ENCODE results near the gene TNFRSF8.

DNA sequence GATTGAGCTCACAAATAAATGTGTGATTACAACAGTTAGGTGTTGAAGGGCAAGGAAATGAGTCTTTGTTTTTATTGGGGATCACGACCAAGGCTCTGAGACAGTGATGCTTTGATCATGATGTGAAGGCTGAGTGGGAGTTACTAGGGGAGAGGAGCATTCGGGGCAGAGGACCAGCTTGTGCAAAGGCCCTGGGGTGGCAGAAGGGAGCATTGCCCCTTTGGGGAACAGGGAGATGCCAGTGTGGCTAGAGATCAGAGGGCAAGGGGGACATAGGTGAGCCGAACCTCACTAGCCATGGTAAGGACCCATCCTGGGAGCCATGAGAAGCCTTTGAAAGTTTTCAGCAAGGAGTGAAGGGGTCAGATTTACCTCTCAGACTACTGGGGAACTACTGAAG is 31.1 kb downstream of the TNFRSF8 start:
- TF ChIP-seq, protein P1, sequence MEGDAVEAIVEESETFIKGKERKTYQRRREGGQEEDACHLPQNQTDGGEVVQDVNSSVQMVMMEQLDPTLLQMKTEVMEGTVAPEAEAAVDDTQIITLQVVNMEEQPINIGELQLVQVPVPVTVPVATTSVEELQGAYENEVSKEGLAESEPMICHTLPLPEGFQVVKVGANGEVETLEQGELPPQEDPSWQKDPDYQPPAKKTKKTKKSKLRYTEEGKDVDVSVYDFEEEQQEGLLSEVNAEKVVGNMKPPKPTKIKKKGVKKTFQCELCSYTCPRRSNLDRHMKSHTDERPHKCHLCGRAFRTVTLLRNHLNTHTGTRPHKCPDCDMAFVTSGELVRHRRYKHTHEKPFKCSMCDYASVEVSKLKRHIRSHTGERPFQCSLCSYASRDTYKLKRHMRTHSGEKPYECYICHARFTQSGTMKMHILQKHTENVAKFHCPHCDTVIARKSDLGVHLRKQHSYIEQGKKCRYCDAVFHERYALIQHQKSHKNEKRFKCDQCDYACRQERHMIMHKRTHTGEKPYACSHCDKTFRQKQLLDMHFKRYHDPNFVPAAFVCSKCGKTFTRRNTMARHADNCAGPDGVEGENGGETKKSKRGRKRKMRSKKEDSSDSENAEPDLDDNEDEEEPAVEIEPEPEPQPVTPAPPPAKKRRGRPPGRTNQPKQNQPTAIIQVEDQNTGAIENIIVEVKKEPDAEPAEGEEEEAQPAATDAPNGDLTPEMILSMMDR (IDR thresholded peaks at IDR 0.05): no peak
- TF ChIP-seq EP300 (IDR thresholded peaks at IDR 0.05) (no peak), POLR2AphosphoS5 (IDR thresholded peaks at IDR 0.05) (no peak), POLR2A (IDR thresholded peaks at IDR 0.05) (no peak)
